ENCODE measurements around the gene OOSP3.

Gene OOSP3

GRCh38 chr11:59938132-59938531 lies 59.5 kb downstream of the OOSP3 start, which contains the start of gene OOSP1:
Gene OOSP1, plus strand, starts transcription at chr11:59938432. Its CDS starts 23 bp downstream, at chr11:59938455.
- no peak within 1 kb of the TSS for H3K4me2 ChIP-seq
- H2AFZ ChIP-seq (ENCODE audit: low read depth): no peak within 1 kb of the TSS
- H3K27me3 ChIP-seq (ENCODE audit: insufficient read depth, low read depth): no peaks in the 10 kb centered on the region

GRCh38 chr11:59938718-59939117 lies 60.1 kb downstream of the OOSP3 start:
- Histone ChIP-seq H3K9ac (no peak overlapping the region), H2AFZ (ENCODE audit: low read depth) (no peak overlapping the region), H4K20me1 (ENCODE audit: insufficient read depth) (no peaks in the 10 kb centered on the region), H3K27me3 (ENCODE audit: insufficient read depth, low read depth) (no peaks in the 10 kb centered on the region), H3K4me1 (ENCODE audit: low read depth, poor library complexity, severe bottlenecking) (no peaks in the 10 kb centered on the region), H3K4me3 (IDR thresholded peaks at IDR 0.05; ENCODE audit: insufficient read depth, low read depth, low read length) (no peak overlapping the region), H3K4me2 (no peak overlapping the region), H3K79me2 (ENCODE audit: insufficient read depth, low read depth) (no peaks in the 10 kb centered on the region), H3K27ac (no peak overlapping the region), H3K36me3 (ENCODE audit: insufficient read depth) (no peaks in the 10 kb centered on the region)
- TF ChIP-seq CTCF (conservative IDR thresholded peaks at IDR 0.05; ENCODE audit: low read depth, low read length): no peak

More at GRCh38 chr11:59938132-59938531, 59.5 kb downstream of the OOSP3 start, which contains the start of gene OOSP1:
- Histone ChIP-seq H3K4me3 (IDR thresholded peaks at IDR 0.05; ENCODE audit: insufficient read depth, low read depth, low read length) (no peak within 1 kb of the TSS), H3K27ac (no peak within 1 kb of the TSS), H3K9ac (no peak within 1 kb of the TSS), H4K20me1 (ENCODE audit: insufficient read depth) (no peaks in the 10 kb centered on the region), H3K4me1 (ENCODE audit: low read depth, poor library complexity, severe bottlenecking) (no peaks in the 10 kb centered on the region), H3K79me2 (ENCODE audit: insufficient read depth, low read depth) (no peaks in the 10 kb centered on the region), H3K36me3 (ENCODE audit: insufficient read depth) (no peaks in the 10 kb centered on the region)
- no peak for TF ChIP-seq CTCF (conservative IDR thresholded peaks at IDR 0.05; ENCODE audit: low read depth, low read length)

- H2AFZ ChIP-seq (ENCODE audit: low read depth): no peak overlapping the region
- H3K27ac ChIP-seq: no peak overlapping the region
- no peak overlapping the region for H3K9ac ChIP-seq
- no peaks in the 10 kb centered on the region for H4K20me1 ChIP-seq (ENCODE audit: insufficient read depth)
- H3K4me1 ChIP-seq (ENCODE audit: low read depth, poor library complexity, severe bottlenecking): no peaks in the 10 kb centered on the region
- H3K79me2 ChIP-seq (ENCODE audit: insufficient read depth, low read depth): no peaks in the 10 kb centered on the region
- H3K27me3 ChIP-seq (ENCODE audit: insufficient read depth, low read depth): no peaks in the 10 kb centered on the region
- no peak for TF ChIP-seq CTCF (conservative IDR thresholded peaks at IDR 0.05; ENCODE audit: low read depth, low read length)
- no peaks in the 10 kb centered on the region for H3K36me3 ChIP-seq (ENCODE audit: insufficient read depth)
- no peak overlapping the region for H3K4me2 ChIP-seq
- no peak overlapping the region for H3K4me3 ChIP-seq (IDR thresholded peaks at IDR 0.05; ENCODE audit: insufficient read depth, low read depth, low read length)
These were observed 60.9 kb downstream of the OOSP3 start for GRCh38 chr11:59939482-59939881.

- Histone ChIP-seq H4K20me1 (ENCODE audit: insufficient read depth) (no peaks in the 10 kb centered on the region), H3K4me2 (no peak overlapping the region), H3K79me2 (ENCODE audit: insufficient read depth, low read depth) (no peaks in the 10 kb centered on the region), H3K27ac (no peak overlapping the region), H3K4me1 (ENCODE audit: low read depth, poor library complexity, severe bottlenecking) (no peaks in the 10 kb centered on the region), H3K4me3 (IDR thresholded peaks at IDR 0.05; ENCODE audit: insufficient read depth, low read depth, low read length) (no peak overlapping the region), H3K36me3 (ENCODE audit: insufficient read depth) (no peaks in the 10 kb centered on the region), H3K27me3 (ENCODE audit: insufficient read depth, low read depth) (no peaks in the 10 kb centered on the region), H3K9ac (no peak overlapping the region), H2AFZ (ENCODE audit: low read depth) (no peak overlapping the region)
- no peak for TF ChIP-seq CTCF (conservative IDR thresholded peaks at IDR 0.05; ENCODE audit: low read depth, low read length)
These were observed 62.5 kb downstream of the OOSP3 start for GRCh38 chr11:59941091-59941490.

Data from KMS-11 (cell line).